Loucy (cell line): ENCODE data around the gene JAK3.

Source experiments
- EZH2phosphoT487 ChIP-seq: fragments of 200-600 bp; IDR thresholded peaks from 2 replicates; pipeline ENCODE4 v1.6.1; 2018; ENCODE audit warnings: antibody characterized with exemption, mild to moderate bottlenecking, moderate library complexity, borderline replicate concordance
- TF ChIP-seq, protein P1 (sequence below): fragments of 200-600 bp; sonication (generic); conservative IDR thresholded peaks from 2 replicates; pipeline ENCODE4 v1.5.1; 2014; ENCODE audit warnings: mild to moderate bottlenecking, antibody characterized with exemption, low read length

DNA sequence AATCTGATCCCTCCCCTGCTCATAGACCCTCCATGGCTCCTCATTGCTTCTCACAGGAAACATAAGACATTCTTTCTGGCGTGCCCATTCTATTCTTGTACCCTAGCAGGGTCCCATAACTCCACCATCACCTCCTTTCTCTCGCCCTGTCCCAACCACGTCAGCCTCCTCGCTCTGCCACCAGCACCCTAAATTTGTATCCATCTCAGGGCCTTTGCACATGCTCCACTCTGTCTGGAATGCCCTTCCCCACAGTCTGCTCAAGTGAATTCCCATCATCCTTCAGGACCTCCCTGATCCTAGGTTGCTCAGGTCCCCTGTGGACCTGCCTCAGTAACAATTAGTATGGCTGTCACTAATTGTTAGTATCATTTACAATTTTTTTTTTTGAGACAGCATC is 42.4 kb downstream of the JAK3 start:
- TF ChIP-seq, protein P1, sequence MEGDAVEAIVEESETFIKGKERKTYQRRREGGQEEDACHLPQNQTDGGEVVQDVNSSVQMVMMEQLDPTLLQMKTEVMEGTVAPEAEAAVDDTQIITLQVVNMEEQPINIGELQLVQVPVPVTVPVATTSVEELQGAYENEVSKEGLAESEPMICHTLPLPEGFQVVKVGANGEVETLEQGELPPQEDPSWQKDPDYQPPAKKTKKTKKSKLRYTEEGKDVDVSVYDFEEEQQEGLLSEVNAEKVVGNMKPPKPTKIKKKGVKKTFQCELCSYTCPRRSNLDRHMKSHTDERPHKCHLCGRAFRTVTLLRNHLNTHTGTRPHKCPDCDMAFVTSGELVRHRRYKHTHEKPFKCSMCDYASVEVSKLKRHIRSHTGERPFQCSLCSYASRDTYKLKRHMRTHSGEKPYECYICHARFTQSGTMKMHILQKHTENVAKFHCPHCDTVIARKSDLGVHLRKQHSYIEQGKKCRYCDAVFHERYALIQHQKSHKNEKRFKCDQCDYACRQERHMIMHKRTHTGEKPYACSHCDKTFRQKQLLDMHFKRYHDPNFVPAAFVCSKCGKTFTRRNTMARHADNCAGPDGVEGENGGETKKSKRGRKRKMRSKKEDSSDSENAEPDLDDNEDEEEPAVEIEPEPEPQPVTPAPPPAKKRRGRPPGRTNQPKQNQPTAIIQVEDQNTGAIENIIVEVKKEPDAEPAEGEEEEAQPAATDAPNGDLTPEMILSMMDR, result no peak
- TF ChIP-seq EZH2phosphoT487, result no peak
